ENCODE results near the gene MIP. TPM values are rescaled to one million over a fixed set of nuclear protein-coding genes. Genes with fewer than 3 reads are reported as not detected.
A peak's percentile ranks its signal among the peaks of the same experiment; 100 is the strongest.

MIP gene
- polyA plus RNA-seq, 3 donors, result not detected

GRCh38 chr12:56450241-56450640 is 4.2 kb downstream of the MIP start:
- no peak for TF ChIP-seq CTCF (IDR thresholded peaks at IDR 0.05)
- H2AFZ ChIP-seq (ENCODE audit: insufficient read depth, low read depth, low read length, poor library complexity, severe bottlenecking), result peak overlapping the region; percentile 90

GRCh38 chr12:56449622-56449984 is 4.9 kb downstream of the MIP start:
- Histone ChIP-seq H3K9ac (ENCODE audit: insufficient read depth, low read length, poor library complexity, severe bottlenecking) (peak overlapping the region; percentile 60), H4K20me1 (ENCODE audit: insufficient read depth, low read length) (no peaks in the 10 kb centered on the region), H3K79me2 (ENCODE audit: insufficient read depth, low read length) (peaks cover 35% of the 10 kb centered on the region), H3K4me3 (replicated peaks in 1 of 3; ENCODE audit: low read depth in 2 of 3, low read length in 3 of 3) (peak overlapping the region; percentile 72 to 96 (median 73)), H3K9me3 (replicated peaks in 1 of 2; ENCODE audit: control insufficient read depth in 1 of 2, insufficient read depth in 1 of 2, low read length in 2 of 2) (no peaks in the 10 kb centered on the region), H3K27me3 (ENCODE audit: control insufficient read depth in 2 of 2, insufficient read depth in 2 of 2, low read length in 2 of 2) (no peaks in the 10 kb centered on the region), H3K36me3 (replicated peaks in 1 of 2; ENCODE audit: control insufficient read depth in 1 of 2, insufficient read depth in 2 of 2, low read length in 2 of 2) (no peaks in the 10 kb centered on the region), H3K4me2 (replicated peaks; ENCODE audit: extremely low read depth, low read length, poor library complexity, severe bottlenecking) (peak overlapping the region; percentile 84), H3K4me1 (ENCODE audit: control insufficient read depth in 1 of 2, insufficient read depth in 2 of 2, low read length in 2 of 2) (peaks cover 15 to 21% of the 10 kb centered on the region in 2 donors), H2AFZ (ENCODE audit: insufficient read depth, low read depth, low read length, poor library complexity, severe bottlenecking) (peak overlapping the region; percentile 90), H3K27ac (ENCODE audit: low read depth in 1 of 2, low read length in 2 of 2) (peak overlapping the region; percentile 37 to 77)
- 0% methylated on average over 1 of the region's 5 CpGs for WGBS (ENCODE audit: insufficient coverage)
- Mint-ChIP-seq H3K4me3 (peak overlapping the region; percentile 94 to 96), H3K4me1 (peaks cover 21% of the 10 kb centered on the region), H3K27ac (peak overlapping the region; percentile 87 to 95 (median 91)), H3K27me3 (ENCODE audit: low read depth in 3 of 3) (peaks cover 0 to 2% (median 0%) of the 10 kb centered on the region in 3 donors), H3K36me3 (peaks cover 0 to 2% of the 10 kb centered on the region in 2 donors), H3K9me3 (peaks cover 0 to 4% (median 2%) of the 10 kb centered on the region in 7 donors)
- no peak for DNase-seq
- no peak for TF ChIP-seq CTCF (IDR thresholded peaks at IDR 0.05)
- intact Hi-C loops (cut with micrococcal nuclease), result no loop called here

More at GRCh38 chr12:56450241-56450640, 4.2 kb downstream of the MIP start:
- H3K27ac Mint-ChIP-seq, result peak overlapping the region in 1 of 7 donors; percentile 92
- no peak for DNase-seq
- WGBS (ENCODE audit: insufficient coverage), result 100% methylated on average over 2 of the region's 3 CpGs
- peaks cover 21% of the 10 kb centered on the region for H3K4me1 Mint-ChIP-seq
- no peaks in the 10 kb centered on the region for H3K27me3 ChIP-seq (ENCODE audit: control insufficient read depth in 2 of 2, insufficient read depth in 2 of 2, low read length in 2 of 2)
- H4K20me1 ChIP-seq (ENCODE audit: insufficient read depth, low read length), result no peaks in the 10 kb centered on the region
- intact Hi-C loops (cut with micrococcal nuclease), result loop anchor here in 1 of 2 donors (10.0 kb wide), 1 partner anchor 85 kb away; the partner anchor contains the start of genes APOF and STAT2
- H3K27ac ChIP-seq (ENCODE audit: low read depth in 1 of 2, low read length in 2 of 2), result no peak overlapping the region
- H3K27me3 Mint-ChIP-seq (ENCODE audit: low read depth in 3 of 3), result peaks cover 0 to 2% (median 0%) of the 10 kb centered on the region in 3 donors
- H3K9ac ChIP-seq (ENCODE audit: insufficient read depth, low read length, poor library complexity, severe bottlenecking), result no peak overlapping the region
- H3K4me3 ChIP-seq (replicated peaks in 1 of 3; ENCODE audit: low read depth in 2 of 3, low read length in 3 of 3), result peak overlapping the region in 1 of 3 experiments; percentile 96
- no peaks in the 10 kb centered on the region for H3K36me3 Mint-ChIP-seq
- H3K9me3 Mint-ChIP-seq, result peaks cover 0 to 2% (median under 1%) of the 10 kb centered on the region in 7 donors
- H3K79me2 ChIP-seq (ENCODE audit: insufficient read depth, low read length), result peaks cover 30% of the 10 kb centered on the region
- H3K4me2 ChIP-seq (replicated peaks; ENCODE audit: extremely low read depth, low read length, poor library complexity, severe bottlenecking), result peak overlapping the region; percentile 84
- peaks cover 15 to 21% of the 10 kb centered on the region in 2 donors for H3K4me1 ChIP-seq (ENCODE audit: control insufficient read depth in 1 of 2, insufficient read depth in 2 of 2, low read length in 2 of 2)
- no peaks in the 10 kb centered on the region for H3K36me3 ChIP-seq (replicated peaks in 1 of 2; ENCODE audit: control insufficient read depth in 1 of 2, insufficient read depth in 2 of 2, low read length in 2 of 2)
- H3K9me3 ChIP-seq (replicated peaks in 1 of 2; ENCODE audit: control insufficient read depth in 1 of 2, insufficient read depth in 1 of 2, low read length in 2 of 2), result no peaks in the 10 kb centered on the region
- no peak overlapping the region for H3K4me3 Mint-ChIP-seq
